BLaER1 treated with 17β-estradiol and CSF1 and Interleukin-3, amounts not matched to agents 10 nM and 100 nM (cell line): ENCODE measurements around the gene ROBO1.

Experiments used
- H3K27ac ChIP-seq, 11 experiments: shearing (Covaris generic); formaldehyde crosslinking; 2 replicates each; pipeline ENCODE4 v1.8.1; 2022
- H3K27me3 ChIP-seq, 11 experiments: shearing (Covaris generic); formaldehyde crosslinking; 2 replicates each; pipeline ENCODE4 v1.8.1; 2022
- H3K36me3 ChIP-seq, 11 experiments: shearing (Covaris generic); formaldehyde crosslinking; 2 replicates each; pipeline ENCODE4 v1.8.1; 2022
- H3K4me1 ChIP-seq, 10 experiments: shearing (Covaris generic); formaldehyde crosslinking; 2 replicates each; pipeline ENCODE4 v1.8.1; 2022
- H3K4me2 ChIP-seq, 11 experiments: shearing (Covaris generic); formaldehyde crosslinking; 2 replicates each; pipeline ENCODE4 v1.8.1; 2022
- H3K4me3 ChIP-seq, 10 experiments: shearing (Covaris generic); formaldehyde crosslinking; 2 replicates each; pipeline ENCODE4 v1.8.1; 2022
- H3K9ac ChIP-seq, 11 experiments: shearing (Covaris generic); formaldehyde crosslinking; 2 replicates each; pipeline ENCODE4 v1.8.1; 2022
- H3K9me3 ChIP-seq, 11 experiments: shearing (Covaris generic); formaldehyde crosslinking; replicated peaks in 1 of 11; 2 replicates each; pipeline ENCODE4 v1.8.1; 2022
- H4K20me1 ChIP-seq, 11 experiments: shearing (Covaris generic); formaldehyde crosslinking; 2 replicates each; pipeline ENCODE4 v1.8.1; 2022
- Cebpa-rat ChIP-seq, 11 experiments: shearing (Covaris generic); IDR thresholded peaks; 2 replicates each; pipeline ENCODE4 v1.8.1; 2022

ROBO1 gene

DNA sequence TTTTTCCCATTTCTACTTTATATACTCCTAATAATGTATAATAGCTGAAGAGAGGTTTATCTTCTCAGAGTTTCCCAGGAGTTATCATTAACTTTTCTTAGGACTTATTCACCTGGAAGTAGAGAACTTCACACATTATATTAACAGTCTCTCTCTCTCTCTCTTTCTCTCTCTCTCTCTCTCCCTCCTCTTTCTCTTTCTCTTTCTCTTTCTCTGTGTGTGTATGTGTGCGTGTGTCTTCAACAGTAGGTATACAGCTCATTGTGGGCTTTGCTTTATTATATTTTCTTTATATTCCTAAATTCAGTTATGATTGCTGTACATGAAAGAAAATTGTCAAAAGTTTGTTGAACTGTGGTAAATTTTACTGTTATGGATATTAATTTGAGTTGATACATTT, 353.8 kb downstream of the ROBO1 start:
- Histone ChIP-seq H3K9ac (no peak overlapping the region), H3K4me1 (peaks cover 0 to 7% (median 2%) of the 10 kb centered on the region in 10 experiments; a peak in 5 of 20 replicates), H3K36me3 (no peaks in the 10 kb centered on the region), H3K9me3 (no peaks in the 10 kb centered on the region), H3K4me2 (no peak overlapping the region), H3K27ac (no peak overlapping the region), H4K20me1 (no peaks in the 10 kb centered on the region), H3K4me3 (no peak overlapping the region), H3K27me3 (no peaks in the 10 kb centered on the region)
- no peak for TF ChIP-seq Cebpa-rat (IDR thresholded peaks at IDR 0.05)

DNA sequence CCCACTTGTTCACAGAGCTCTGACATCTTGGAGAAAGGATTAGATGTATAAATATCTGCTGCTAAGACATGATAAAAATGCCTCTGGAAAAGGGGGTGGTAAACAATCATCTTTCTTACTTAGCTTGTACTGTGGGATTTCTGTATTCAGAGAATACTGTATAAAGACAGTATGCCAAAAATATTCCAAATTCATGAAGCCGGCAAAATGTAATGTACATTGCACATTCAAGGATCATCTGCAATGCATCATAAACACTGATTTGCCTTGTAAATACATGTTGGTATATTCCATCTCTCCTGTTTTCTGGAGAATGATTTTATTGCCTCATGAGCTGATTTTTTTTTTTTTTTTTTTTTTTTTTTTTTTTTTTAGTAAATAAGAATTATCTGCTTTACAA, 355.3 kb downstream of the ROBO1 start:
- H3K9ac ChIP-seq, result no peak overlapping the region
- H3K9me3 ChIP-seq, result no peaks in the 10 kb centered on the region
- no peaks in the 10 kb centered on the region for H3K27me3 ChIP-seq
- H3K27ac ChIP-seq, result no peak overlapping the region
- H3K36me3 ChIP-seq, result no peaks in the 10 kb centered on the region
- no peak overlapping the region for H3K4me3 ChIP-seq
- no peak for TF ChIP-seq Cebpa-rat (IDR thresholded peaks at IDR 0.05)
- no peak overlapping the region for H3K4me2 ChIP-seq
- no peaks in the 10 kb centered on the region for H4K20me1 ChIP-seq
- H3K4me1 ChIP-seq, result peaks cover 0 to 7% (median 2%) of the 10 kb centered on the region in 10 experiments; a peak in 5 of 20 replicates

DNA sequence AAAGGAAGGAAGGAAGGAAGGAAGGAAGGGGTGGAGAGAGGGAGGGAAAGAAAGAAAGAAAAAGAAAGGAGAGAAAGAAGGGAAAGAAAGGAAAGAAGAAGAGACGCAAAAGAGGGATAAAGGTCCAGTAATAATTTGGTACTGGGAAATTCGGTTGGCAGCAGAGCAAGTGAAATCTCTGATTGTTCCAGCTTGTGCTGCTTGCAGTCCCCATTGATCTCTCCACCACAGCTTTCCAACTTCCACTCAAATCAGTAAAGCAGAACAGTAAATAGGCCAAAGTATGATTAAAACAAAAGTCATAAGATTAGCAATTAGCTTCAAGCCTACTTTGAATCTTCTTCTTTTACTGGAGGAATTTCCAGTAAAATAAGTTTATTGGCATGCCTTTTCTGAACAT, 357.2 kb downstream of the ROBO1 start:
- Histone ChIP-seq H3K27me3 (no peaks in the 10 kb centered on the region), H3K4me1 (peaks cover 0 to 7% (median 2%) of the 10 kb centered on the region in 10 experiments; a peak in 5 of 20 replicates), H4K20me1 (no peaks in the 10 kb centered on the region), H3K36me3 (no peaks in the 10 kb centered on the region), H3K9me3 (no peaks in the 10 kb centered on the region), H3K27ac (no peak overlapping the region), H3K9ac (no peak overlapping the region), H3K4me2 (peak overlapping the region in 5 of 11 experiments; percentile 11 to 26 (median 19); a peak in 5 of 22 replicates), H3K4me3 (no peak overlapping the region)
- TF ChIP-seq Cebpa-rat (IDR thresholded peaks at IDR 0.05), result no peak

DNA sequence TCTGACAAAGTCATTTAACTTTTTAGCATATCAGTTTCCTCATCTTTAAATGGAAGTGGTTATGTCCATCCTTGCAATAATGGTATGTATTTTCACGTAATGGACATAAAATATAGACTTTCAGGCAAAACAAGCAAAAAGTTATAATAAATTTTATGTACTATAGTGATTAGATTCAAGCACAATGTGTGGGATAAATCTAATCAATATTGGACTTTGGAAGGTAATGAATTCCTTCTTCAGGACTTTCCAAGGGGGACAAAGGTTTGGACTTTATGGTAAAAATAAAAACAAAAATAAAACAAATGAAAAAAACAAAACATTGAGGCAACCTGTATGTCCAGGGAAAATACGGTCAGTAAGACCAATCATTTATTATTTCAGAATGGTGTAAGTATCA, 357.7 kb downstream of the ROBO1 start:
- Histone ChIP-seq H3K4me2 (peak overlapping the region in 4 of 11 experiments; percentile 11 to 26 (median 16); a peak in 4 of 22 replicates), H4K20me1 (no peaks in the 10 kb centered on the region), H3K27me3 (no peaks in the 10 kb centered on the region), H3K27ac (no peak overlapping the region), H3K9ac (no peak overlapping the region), H3K4me1 (peaks cover 0 to 7% (median 2%) of the 10 kb centered on the region in 10 experiments; a peak in 5 of 20 replicates), H3K9me3 (no peaks in the 10 kb centered on the region), H3K4me3 (no peak overlapping the region), H3K36me3 (no peaks in the 10 kb centered on the region)
- TF ChIP-seq Cebpa-rat (IDR thresholded peaks at IDR 0.05), result no peak

DNA sequence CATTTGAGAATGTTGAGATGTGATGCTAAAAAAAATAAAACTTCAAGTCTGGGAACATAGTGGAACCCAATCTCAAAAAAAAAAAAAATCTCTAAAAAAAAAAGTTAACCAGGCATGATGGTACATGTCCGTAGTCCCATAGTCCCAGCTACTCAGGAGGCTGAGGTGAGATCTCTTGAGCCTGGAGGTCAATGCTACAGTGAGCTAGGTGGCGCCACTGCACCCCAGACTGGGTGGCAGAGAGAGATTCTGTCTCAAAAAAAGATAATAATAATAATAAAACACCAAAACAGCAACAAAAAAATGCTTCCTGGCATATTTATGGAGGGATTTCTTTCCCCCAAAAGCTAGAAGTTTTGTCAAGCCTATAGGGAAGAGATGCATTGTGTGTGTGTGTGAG, 361.6 kb downstream of the ROBO1 start:
- H3K4me1 ChIP-seq, result peaks cover 0 to 7% (median 2%) of the 10 kb centered on the region in 10 experiments; a peak in 5 of 20 replicates
- no peak overlapping the region for H3K4me3 ChIP-seq
- no peaks in the 10 kb centered on the region for H3K36me3 ChIP-seq
- H3K27me3 ChIP-seq, result no peaks in the 10 kb centered on the region
- H3K27ac ChIP-seq, result no peak overlapping the region
- TF ChIP-seq Cebpa-rat (IDR thresholded peaks at IDR 0.05), result no peak
- H3K9me3 ChIP-seq, result no peaks in the 10 kb centered on the region
- no peaks in the 10 kb centered on the region for H4K20me1 ChIP-seq
- H3K9ac ChIP-seq, result no peak overlapping the region
- no peak overlapping the region for H3K4me2 ChIP-seq

DNA sequence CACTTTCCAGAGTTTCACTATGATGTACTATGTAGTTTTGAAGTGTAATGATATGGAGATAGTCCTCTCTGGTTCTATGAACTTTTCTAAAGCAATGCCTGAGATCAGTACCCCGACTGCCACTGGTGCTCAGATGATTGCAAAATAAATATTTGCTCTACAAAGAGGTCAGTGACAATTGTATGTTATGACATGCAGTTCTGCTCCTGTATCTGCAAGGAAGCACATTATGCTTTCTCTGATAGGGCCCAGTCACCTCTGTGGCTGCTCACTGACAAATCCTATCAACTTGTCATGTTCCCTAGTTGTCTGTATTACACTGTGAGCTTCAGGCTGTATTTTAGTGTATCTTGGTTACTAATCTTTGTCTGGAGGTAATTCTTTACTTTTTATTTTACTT, 362.6 kb downstream of the ROBO1 start:
- TF ChIP-seq Cebpa-rat (IDR thresholded peaks at IDR 0.05), result no peak

DNA sequence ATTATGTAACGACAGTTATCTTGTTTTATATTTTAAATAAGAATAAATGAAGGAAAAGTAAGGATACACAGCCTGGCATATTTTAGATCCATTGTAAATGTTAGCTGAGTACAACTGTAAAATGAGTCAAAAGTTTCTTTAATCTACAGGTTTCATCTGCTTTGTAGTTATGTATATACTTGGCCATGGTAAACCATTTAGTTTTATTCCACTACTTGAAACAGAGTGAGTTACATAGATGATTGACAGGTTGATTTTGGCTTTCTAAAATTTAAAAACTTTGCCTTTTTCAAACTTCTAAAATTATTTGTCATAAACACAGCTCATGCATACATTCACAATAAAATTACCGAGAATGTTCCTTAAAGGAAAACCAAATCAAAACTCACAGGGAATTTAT, 371.2 kb downstream of the ROBO1 start:
- no peak overlapping the region for H3K4me2 ChIP-seq
- no peaks in the 10 kb centered on the region for H3K27me3 ChIP-seq
- H3K4me1 ChIP-seq, result no peaks in the 10 kb centered on the region
- no peak for TF ChIP-seq Cebpa-rat (IDR thresholded peaks at IDR 0.05)
- no peaks in the 10 kb centered on the region for H4K20me1 ChIP-seq
- H3K36me3 ChIP-seq, result no peaks in the 10 kb centered on the region
- H3K9me3 ChIP-seq, result peaks cover 0 to 6% (median 0%) of the 10 kb centered on the region in 11 experiments; a peak in 1 of 22 replicates
- no peak overlapping the region for H3K27ac ChIP-seq
- no peak overlapping the region for H3K9ac ChIP-seq
- no peak overlapping the region for H3K4me3 ChIP-seq

More for the DNA sequence above, 362.6 kb downstream of the ROBO1 start:
- no peak overlapping the region for H3K4me3 ChIP-seq
- no peak overlapping the region for H3K27ac ChIP-seq
- H3K9me3 ChIP-seq, result no peaks in the 10 kb centered on the region
- no peak overlapping the region for H3K4me2 ChIP-seq
- H3K4me1 ChIP-seq, result peaks cover 0 to 2% (median 0%) of the 10 kb centered on the region in 10 experiments; a peak in 3 of 20 replicates
- no peaks in the 10 kb centered on the region for H4K20me1 ChIP-seq
- no peaks in the 10 kb centered on the region for H3K36me3 ChIP-seq
- no peak overlapping the region for H3K9ac ChIP-seq
- H3K27me3 ChIP-seq, result no peaks in the 10 kb centered on the region

DNA sequence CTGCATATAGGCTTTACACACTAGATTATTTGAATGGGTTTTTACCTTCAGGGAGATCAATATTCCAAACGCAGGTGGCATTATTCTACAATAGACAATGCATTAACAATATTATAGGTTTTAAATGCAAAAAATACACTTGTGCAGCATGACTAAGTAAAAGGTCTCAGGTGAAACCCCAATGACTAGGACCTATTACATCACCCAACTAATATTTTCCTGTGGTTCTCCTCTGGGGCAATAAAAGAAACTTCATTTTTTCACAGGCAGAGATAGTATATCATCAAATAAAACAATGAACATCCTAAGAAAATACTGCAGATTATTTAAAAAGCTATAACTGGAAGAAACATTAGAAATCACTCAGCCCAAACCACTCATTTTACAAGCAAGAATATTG, 375.3 kb downstream of the ROBO1 start:
- no peak overlapping the region for H3K4me2 ChIP-seq
- H3K4me3 ChIP-seq, result no peak overlapping the region
- no peaks in the 10 kb centered on the region for H3K36me3 ChIP-seq
- no peak for TF ChIP-seq Cebpa-rat (IDR thresholded peaks at IDR 0.05)
- no peak overlapping the region for H3K9ac ChIP-seq
- no peaks in the 10 kb centered on the region for H3K27me3 ChIP-seq
- H3K4me1 ChIP-seq, result no peaks in the 10 kb centered on the region
- no peaks in the 10 kb centered on the region for H4K20me1 ChIP-seq
- no peak overlapping the region for H3K27ac ChIP-seq
- H3K9me3 ChIP-seq, result no peaks in the 10 kb centered on the region

DNA sequence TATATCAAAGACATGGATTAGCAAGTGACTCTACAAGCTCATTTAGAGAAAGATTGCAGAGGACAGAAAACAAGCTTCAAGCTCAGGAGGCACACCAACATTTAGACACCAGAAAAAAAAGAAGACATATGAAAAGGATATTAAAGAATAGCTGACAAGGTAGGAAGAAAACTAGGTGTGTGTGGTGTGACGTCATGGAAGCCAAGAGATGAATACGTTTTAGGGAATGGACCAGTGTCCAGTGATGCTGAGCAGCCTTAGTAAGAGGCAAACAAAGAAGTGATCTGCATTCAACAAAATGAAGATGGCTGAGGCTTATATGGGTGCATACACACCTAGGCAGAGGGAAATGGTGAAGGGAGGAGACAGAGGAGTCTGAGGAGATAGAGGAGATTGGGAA, 377.4 kb downstream of the ROBO1 start:
- H3K4me2 ChIP-seq, result no peak overlapping the region
- H3K27ac ChIP-seq, result no peak overlapping the region
- no peak for TF ChIP-seq Cebpa-rat (IDR thresholded peaks at IDR 0.05)
- no peaks in the 10 kb centered on the region for H3K36me3 ChIP-seq
- H3K27me3 ChIP-seq, result no peaks in the 10 kb centered on the region
- no peak overlapping the region for H3K9ac ChIP-seq
- no peaks in the 10 kb centered on the region for H3K4me1 ChIP-seq
- H3K9me3 ChIP-seq, result no peaks in the 10 kb centered on the region
- H4K20me1 ChIP-seq, result no peaks in the 10 kb centered on the region
- no peak overlapping the region for H3K4me3 ChIP-seq

DNA sequence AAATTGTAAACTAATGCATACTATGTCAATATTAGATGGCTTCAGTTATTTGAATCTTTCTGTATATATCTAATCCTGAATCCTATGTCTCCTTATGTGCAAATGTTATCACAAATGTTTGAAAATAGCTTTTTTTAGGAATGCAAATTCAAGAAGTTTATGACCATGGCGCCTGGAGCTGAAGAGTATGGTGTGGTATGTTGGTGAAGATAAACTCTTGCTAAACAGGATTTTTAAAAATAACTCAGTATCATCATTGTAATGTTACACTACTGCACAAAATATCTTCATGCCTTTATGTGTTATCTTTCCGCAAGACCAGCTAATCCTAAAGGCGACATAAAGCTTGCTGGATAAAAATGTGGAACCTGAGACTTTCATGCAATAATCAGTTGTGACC, 382.6 kb downstream of the ROBO1 start:
- H3K9me3 ChIP-seq, result no peaks in the 10 kb centered on the region
- H3K36me3 ChIP-seq, result no peaks in the 10 kb centered on the region
- H3K4me3 ChIP-seq, result no peak overlapping the region
- no peaks in the 10 kb centered on the region for H4K20me1 ChIP-seq
- no peak overlapping the region for H3K4me2 ChIP-seq
- peaks cover 0 to 8% (median 0%) of the 10 kb centered on the region in 10 experiments; a peak in 1 of 20 replicates for H3K4me1 ChIP-seq
- H3K27me3 ChIP-seq, result no peaks in the 10 kb centered on the region
- no peak overlapping the region for H3K9ac ChIP-seq
- no peak overlapping the region for H3K27ac ChIP-seq
- TF ChIP-seq Cebpa-rat (IDR thresholded peaks at IDR 0.05), result no peak
